SH-SY5Y (cell line): ENCODE measurements around the gene TMEM121B.

Experiments used
- GATA2 ChIP-seq: IDR thresholded peaks from 2 replicates; pipeline ENCODE4 v1.6.1; 2011; ENCODE audit warnings: mild to moderate bottlenecking, low read depth, low read length
- GATA3 ChIP-seq: IDR thresholded peaks from 2 replicates; pipeline ENCODE4 v1.6.1; 2011; ENCODE audit warnings: low read depth, mild to moderate bottlenecking, low read length, moderate library complexity

Gene TMEM121B

GRCh38 chr22:17097062-17097461 is 24.1 kb downstream of the TMEM121B start:
- TF ChIP-seq GATA2 (no peak), GATA3 (no peak)

GRCh38 chr22:17096071-17096470 is 25.1 kb downstream of the TMEM121B start:
- TF ChIP-seq GATA3 (no peak), GATA2 (no peak)

- TF ChIP-seq GATA2 = no peak
- no peak for TF ChIP-seq GATA3
These were observed 25.6 kb downstream of the TMEM121B start for GRCh38 chr22:17095538-17095937.

- TF ChIP-seq GATA3 = no peak
- TF ChIP-seq GATA2 = no peak
These were observed 28.1 kb downstream of the TMEM121B start for GRCh38 chr22:17093081-17093480.

- TF ChIP-seq GATA3 = no peak
- no peak for TF ChIP-seq GATA2
These were observed 29.3 kb downstream of the TMEM121B start for GRCh38 chr22:17091851-17092250.

GRCh38 chr22:17090550-17090949 is 30.6 kb downstream of the TMEM121B start:
- TF ChIP-seq GATA2 (no peak), GATA3 (no peak)

- TF ChIP-seq GATA3 = no peak
- TF ChIP-seq GATA2 = no peak
These were observed 33.5 kb downstream of the TMEM121B start for GRCh38 chr22:17087498-17088131.

GRCh38 chr22:17086788-17087497 is 34.2 kb downstream of the TMEM121B start:
- TF ChIP-seq GATA3 (no peak), GATA2 (no peak)

GRCh38 chr22:17086296-17086695 is 34.9 kb downstream of the TMEM121B start:
- TF ChIP-seq GATA3 = no peak
- no peak for TF ChIP-seq GATA2

GRCh38 chr22:17085277-17086181 is 35.6 kb downstream of the TMEM121B start:
- TF ChIP-seq GATA2 (no peak), GATA3 (no peak)

GRCh38 chr22:17084554-17085276 is 36.4 kb downstream of the TMEM121B start, which contains the start of gene IL17RA:
TSS of gene IL17RA (plus strand) at chr22:17085000. CDS start at chr22:17085092, 92 bp downstream.
- no peak for TF ChIP-seq GATA2
- TF ChIP-seq GATA3 = no peak

- no peak for TF ChIP-seq GATA2
- no peak for TF ChIP-seq GATA3
These were observed 37.2 kb downstream of the TMEM121B start for GRCh38 chr22:17083811-17084441.

GRCh38 chr22:17083255-17083654 is 37.9 kb downstream of the TMEM121B start:
- TF ChIP-seq GATA2 (no peak), GATA3 (no peak)
